ENCODE data around the gene OPHN1. TPM values are rescaled to one million over a fixed set of nuclear protein-coding genes. Genes with fewer than 3 reads are reported as not detected.

The OPHN1 gene, protein sequence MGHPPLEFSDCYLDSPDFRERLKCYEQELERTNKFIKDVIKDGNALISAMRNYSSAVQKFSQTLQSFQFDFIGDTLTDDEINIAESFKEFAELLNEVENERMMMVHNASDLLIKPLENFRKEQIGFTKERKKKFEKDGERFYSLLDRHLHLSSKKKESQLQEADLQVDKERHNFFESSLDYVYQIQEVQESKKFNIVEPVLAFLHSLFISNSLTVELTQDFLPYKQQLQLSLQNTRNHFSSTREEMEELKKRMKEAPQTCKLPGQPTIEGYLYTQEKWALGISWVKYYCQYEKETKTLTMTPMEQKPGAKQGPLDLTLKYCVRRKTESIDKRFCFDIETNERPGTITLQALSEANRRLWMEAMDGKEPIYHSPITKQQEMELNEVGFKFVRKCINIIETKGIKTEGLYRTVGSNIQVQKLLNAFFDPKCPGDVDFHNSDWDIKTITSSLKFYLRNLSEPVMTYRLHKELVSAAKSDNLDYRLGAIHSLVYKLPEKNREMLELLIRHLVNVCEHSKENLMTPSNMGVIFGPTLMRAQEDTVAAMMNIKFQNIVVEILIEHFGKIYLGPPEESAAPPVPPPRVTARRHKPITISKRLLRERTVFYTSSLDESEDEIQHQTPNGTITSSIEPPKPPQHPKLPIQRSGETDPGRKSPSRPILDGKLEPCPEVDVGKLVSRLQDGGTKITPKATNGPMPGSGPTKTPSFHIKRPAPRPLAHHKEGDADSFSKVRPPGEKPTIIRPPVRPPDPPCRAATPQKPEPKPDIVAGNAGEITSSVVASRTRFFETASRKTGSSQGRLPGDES
- 3.8 and 3.9 TPM in 2 replicates for total RNA-seq (2014; rRNA removed; shearing (Covaris generic))
- polyA plus RNA-seq (2016; fragmentation: Nextera tagmentation; extraction: Ambion mirVana): 2.2 and 2.9 TPM in 2 replicates
- long read RNA-seq, partial matches to known transcripts: 3 of 4 reads
- long read RNA-seq, other reads (novel, unspliced or antisense): 1 of 4 reads

GRCh38 chrX:68433155-68433980 is at the start of gene OPHN1:
OPHN1 (minus strand) TSS chrX:68433495; CDS start chrX:68433020, 475 bp downstream.
- H3K4me3 ChIP-seq: peak within 1 kb of the TSS; percentile 79
- Mint-ChIP-seq H3K36me3 (ENCODE audit: low read depth) (peaks cover 8% of the 10 kb centered on the region; the same call in 2 of the 3 replicates), H3K4me1 (peaks cover 21% of the 10 kb centered on the region), H3K27ac (peak within 1 kb of the TSS; percentile 98), H3K4me3 (peak within 1 kb of the TSS; percentile 95), H3K27me3 (ENCODE audit: insufficient read depth, low read depth, poor library complexity) (peaks cover 2% of the 10 kb centered on the region), H3K9me3 (no peaks in the 10 kb centered on the region)
- peak within 1 kb of the TSS; percentile 97 for H2AFZ ChIP-seq
- peak within 1 kb of the TSS; percentile 88 for H3K4me2 ChIP-seq
- H3K79me2 ChIP-seq (replicated peaks; ENCODE audit: insufficient read depth): no peaks in the 10 kb centered on the region
- H4K20me1 ChIP-seq (replicated peaks; ENCODE audit: insufficient read depth): no peaks in the 10 kb centered on the region
- H3K9me2 ChIP-seq (ENCODE audit: insufficient read depth): no peaks in the 10 kb centered on the region
- DNase-seq (ENCODE audit: low spot score) (peak; percentile 89), ATAC-seq (peak; percentile 92)
- H3K27ac ChIP-seq (ENCODE audit: low read depth): peak within 1 kb of the TSS; percentile 92
- H3K36me3 ChIP-seq (ENCODE audit: insufficient read depth): no peaks in the 10 kb centered on the region
- TF ChIP-seq POLR2AphosphoS5 (IDR thresholded peaks at IDR 0.05; ENCODE audit: low read depth): peak; percentile 58
- TF ChIP-seq CREB1 (CRISPR knock-in tag; IDR thresholded peaks at IDR 0.05; ENCODE audit: low read depth): no peak
- no peaks in the 10 kb centered on the region for H3K27me3 ChIP-seq (ENCODE audit: insufficient read depth)
- no peaks in the 10 kb centered on the region for H3F3A ChIP-seq (replicated peaks; ENCODE audit: low read depth)
- no peaks in the 10 kb centered on the region; the same call in 1 of the 2 replicates for H3K4me1 ChIP-seq (ENCODE audit: insufficient read depth)

GRCh38 chrX:68480969-68481368 is 47.7 kb upstream of the OPHN1 start:
- no peak overlapping the region for H3K27ac Mint-ChIP-seq
- Histone ChIP-seq H3F3A (replicated peaks; ENCODE audit: low read depth) (no peaks in the 10 kb centered on the region), H3K4me1 (ENCODE audit: insufficient read depth) (no peaks in the 10 kb centered on the region)
- TF ChIP-seq POLR2AphosphoS5 (IDR thresholded peaks at IDR 0.05; ENCODE audit: low read depth) (no peak), CREB1 (CRISPR knock-in tag; IDR thresholded peaks at IDR 0.05; ENCODE audit: low read depth) (no peak), ZNF331 (CRISPR knock-in tag; IDR thresholded peaks at IDR 0.05; ENCODE audit: low read depth) (no peak), NANOG (IDR thresholded peaks at IDR 0.05; ENCODE audit: borderline replicate concordance) (no peak), JUNB (IDR thresholded peaks at IDR 0.05; ENCODE audit: unreplicated experiment) (no peak), EZH2phosphoT487 (IDR thresholded peaks at IDR 0.05; ENCODE audit: unreplicated experiment) (no peak), STAT1 (IDR thresholded peaks at IDR 0.05; ENCODE audit: unreplicated experiment) (no peak), EZH2 (IDR thresholded peaks at IDR 0.05; ENCODE audit: low read depth, unreplicated experiment) (no peak), ETS1 (IDR thresholded peaks at IDR 0.05) (no peak)
- TF ChIP-seq, protein P1, sequence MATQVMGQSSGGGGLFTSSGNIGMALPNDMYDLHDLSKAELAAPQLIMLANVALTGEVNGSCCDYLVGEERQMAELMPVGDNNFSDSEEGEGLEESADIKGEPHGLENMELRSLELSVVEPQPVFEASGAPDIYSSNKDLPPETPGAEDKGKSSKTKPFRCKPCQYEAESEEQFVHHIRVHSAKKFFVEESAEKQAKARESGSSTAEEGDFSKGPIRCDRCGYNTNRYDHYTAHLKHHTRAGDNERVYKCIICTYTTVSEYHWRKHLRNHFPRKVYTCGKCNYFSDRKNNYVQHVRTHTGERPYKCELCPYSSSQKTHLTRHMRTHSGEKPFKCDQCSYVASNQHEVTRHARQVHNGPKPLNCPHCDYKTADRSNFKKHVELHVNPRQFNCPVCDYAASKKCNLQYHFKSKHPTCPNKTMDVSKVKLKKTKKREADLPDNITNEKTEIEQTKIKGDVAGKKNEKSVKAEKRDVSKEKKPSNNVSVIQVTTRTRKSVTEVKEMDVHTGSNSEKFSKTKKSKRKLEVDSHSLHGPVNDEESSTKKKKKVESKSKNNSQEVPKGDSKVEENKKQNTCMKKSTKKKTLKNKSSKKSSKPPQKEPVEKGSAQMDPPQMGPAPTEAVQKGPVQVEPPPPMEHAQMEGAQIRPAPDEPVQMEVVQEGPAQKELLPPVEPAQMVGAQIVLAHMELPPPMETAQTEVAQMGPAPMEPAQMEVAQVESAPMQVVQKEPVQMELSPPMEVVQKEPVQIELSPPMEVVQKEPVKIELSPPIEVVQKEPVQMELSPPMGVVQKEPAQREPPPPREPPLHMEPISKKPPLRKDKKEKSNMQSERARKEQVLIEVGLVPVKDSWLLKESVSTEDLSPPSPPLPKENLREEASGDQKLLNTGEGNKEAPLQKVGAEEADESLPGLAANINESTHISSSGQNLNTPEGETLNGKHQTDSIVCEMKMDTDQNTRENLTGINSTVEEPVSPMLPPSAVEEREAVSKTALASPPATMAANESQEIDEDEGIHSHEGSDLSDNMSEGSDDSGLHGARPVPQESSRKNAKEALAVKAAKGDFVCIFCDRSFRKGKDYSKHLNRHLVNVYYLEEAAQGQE (IDR thresholded peaks at IDR 0.05; ENCODE audit: unreplicated experiment): no peak
- TF ChIP-seq, protein P2, sequence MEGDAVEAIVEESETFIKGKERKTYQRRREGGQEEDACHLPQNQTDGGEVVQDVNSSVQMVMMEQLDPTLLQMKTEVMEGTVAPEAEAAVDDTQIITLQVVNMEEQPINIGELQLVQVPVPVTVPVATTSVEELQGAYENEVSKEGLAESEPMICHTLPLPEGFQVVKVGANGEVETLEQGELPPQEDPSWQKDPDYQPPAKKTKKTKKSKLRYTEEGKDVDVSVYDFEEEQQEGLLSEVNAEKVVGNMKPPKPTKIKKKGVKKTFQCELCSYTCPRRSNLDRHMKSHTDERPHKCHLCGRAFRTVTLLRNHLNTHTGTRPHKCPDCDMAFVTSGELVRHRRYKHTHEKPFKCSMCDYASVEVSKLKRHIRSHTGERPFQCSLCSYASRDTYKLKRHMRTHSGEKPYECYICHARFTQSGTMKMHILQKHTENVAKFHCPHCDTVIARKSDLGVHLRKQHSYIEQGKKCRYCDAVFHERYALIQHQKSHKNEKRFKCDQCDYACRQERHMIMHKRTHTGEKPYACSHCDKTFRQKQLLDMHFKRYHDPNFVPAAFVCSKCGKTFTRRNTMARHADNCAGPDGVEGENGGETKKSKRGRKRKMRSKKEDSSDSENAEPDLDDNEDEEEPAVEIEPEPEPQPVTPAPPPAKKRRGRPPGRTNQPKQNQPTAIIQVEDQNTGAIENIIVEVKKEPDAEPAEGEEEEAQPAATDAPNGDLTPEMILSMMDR (conservative IDR thresholded peaks at IDR 0.05; ENCODE audit: low read depth in 2 of 2): no peak

More at GRCh38 chrX:68480969-68481368, 47.7 kb upstream of the OPHN1 start:
- H3K36me3 Mint-ChIP-seq (ENCODE audit: low read depth): no peaks in the 10 kb centered on the region
- ATAC-seq (no peak), DNase-seq (ENCODE audit: low spot score) (no peak)
- H3K27me3 Mint-ChIP-seq (ENCODE audit: insufficient read depth, low read depth, poor library complexity): peaks cover 2% of the 10 kb centered on the region
- H3K4me1 Mint-ChIP-seq: no peaks in the 10 kb centered on the region
- Histone ChIP-seq H3K27me3 (ENCODE audit: insufficient read depth) (no peaks in the 10 kb centered on the region), H3K27ac (ENCODE audit: low read depth) (no peak overlapping the region), H2AFZ (no peak overlapping the region), H3K4me3 (no peak overlapping the region), H3K4me2 (no peak overlapping the region), H3K79me2 (replicated peaks; ENCODE audit: insufficient read depth) (no peaks in the 10 kb centered on the region), H3K9me2 (ENCODE audit: insufficient read depth) (no peaks in the 10 kb centered on the region), H3K36me3 (ENCODE audit: insufficient read depth) (no peaks in the 10 kb centered on the region), H4K20me1 (replicated peaks; ENCODE audit: insufficient read depth) (no peaks in the 10 kb centered on the region)
- H3K9me3 Mint-ChIP-seq: peaks cover 2% of the 10 kb centered on the region; the same call in 1 of the 3 replicates
- no peak overlapping the region for H3K4me3 Mint-ChIP-seq
